OCI-LY3 (cell line): ENCODE results near the gene PRSS33.

Experiments used
- H2AFZ ChIP-seq: fragments of 200-600, 300-600 bp; shearing (Covaris generic); 2 replicates; pipeline ENCODE4 v1.6.0; 2014; ENCODE audit warnings: antibody characterized with exemption, low read depth, low read length
- H3K27ac ChIP-seq: fragments of 200-600, 300-600 bp; sonication (generic); 2 replicates; pipeline ENCODE4 v1.5.1; 2014; ENCODE audit warnings: mild to moderate bottlenecking, low read length, moderate library complexity, mixed read lengths
- H3K27me3 ChIP-seq: fragments of 200-600, 300-600 bp; sonication (generic); 2 replicates; pipeline ENCODE4 v1.6.1; 2014; ENCODE audit warnings: low read depth, low read length, mixed read lengths
- H3K36me3 ChIP-seq: fragments of 200-600, 300-600 bp; sonication (generic); replicated peaks from 2 replicates; pipeline ENCODE3; 2014; ENCODE audit warnings: low read depth, low read length, mixed read lengths
- H3K4me1 ChIP-seq: fragments of 300-600, 200-600 bp; sonication (generic); 2 replicates; pipeline ENCODE4 v1.6.1; 2014; ENCODE audit warnings: low read length, mixed read lengths
- H3K4me2 ChIP-seq: fragments of 200-600, 300-600 bp; sonication (generic); 2 replicates; pipeline ENCODE4 v1.6.1; 2014; ENCODE audit warnings: low read length, mixed read lengths
- H3K4me3 ChIP-seq: fragments of 300-600, 200-600 bp; sonication (generic); 2 replicates; pipeline ENCODE4 v1.5.1; 2014; ENCODE audit warnings: antibody characterized with exemption, mild to moderate bottlenecking, low read length, moderate library complexity
- H3K79me2 ChIP-seq: fragments of 300-600, 200-600 bp; shearing (Covaris generic); 2 replicates; pipeline ENCODE4 v1.6.1; 2014; ENCODE audit warnings: mild to moderate bottlenecking, low read length, mixed read lengths
- H3K9ac ChIP-seq: fragments of 300-600, 200-600 bp; shearing (Covaris generic); 2 replicates; pipeline ENCODE4 v1.6.0; 2014; ENCODE audit warnings: mild to moderate bottlenecking, low read length, moderate library complexity
- H3K9me3 ChIP-seq: fragments of 200-600, 300-600 bp; shearing (Covaris generic); 2 replicates; pipeline ENCODE4 v1.6.1; 2014; ENCODE audit warnings: low read length, mixed read lengths; ENCODE audit not compliant: insufficient read depth
- H4K20me1 ChIP-seq: fragments of 200-600, 300-600 bp; sonication (generic); 2 replicates; pipeline ENCODE4 v1.6.1; 2016; ENCODE audit warnings: low read length, mixed read lengths; ENCODE audit not compliant: insufficient read depth
- CTCF ChIP-seq: fragments of 200-600, 300-600 bp; sonication (generic); IDR thresholded peaks from 2 replicates; pipeline ENCODE4 v1.5.1; 2014; ENCODE audit warnings: antibody characterized with exemption, low read length, low read depth
- EZH2phosphoT487 ChIP-seq: fragments of 200-600 bp; shearing (Covaris generic); IDR thresholded peaks from 2 replicates; pipeline ENCODE4 v1.6.1; 2018; ENCODE audit warnings: antibody characterized with exemption, mixed run types, low read depth

The PRSS33 gene

GRCh38 chr16:2736476-2737237 lies 50.7 kb downstream of the PRSS33 start:
- H2AFZ ChIP-seq: no peak overlapping the region
- H3K79me2 ChIP-seq: no peaks in the 10 kb centered on the region
- H3K4me3 ChIP-seq: no peak overlapping the region
- H3K27me3 ChIP-seq: peaks cover 3% of the 10 kb centered on the region; the same call in 1 of the 2 replicates
- no peaks in the 10 kb centered on the region for H4K20me1 ChIP-seq
- TF ChIP-seq CTCF (no peak), EZH2phosphoT487 (no peak)
- H3K9me3 ChIP-seq: no peaks in the 10 kb centered on the region
- H3K9ac ChIP-seq: no peak overlapping the region
- no peaks in the 10 kb centered on the region for H3K36me3 ChIP-seq
- no peak overlapping the region for H3K4me2 ChIP-seq
- H3K27ac ChIP-seq: no peak overlapping the region
- H3K4me1 ChIP-seq: no peaks in the 10 kb centered on the region

GRCh38 chr16:2734844-2735515 lies 52.4 kb downstream of the PRSS33 start:
- TF ChIP-seq EZH2phosphoT487 (no peak), CTCF (no peak)
- Histone ChIP-seq H3K9me3 (no peaks in the 10 kb centered on the region), H3K4me3 (no peak overlapping the region), H2AFZ (no peak overlapping the region), H3K36me3 (no peaks in the 10 kb centered on the region), H3K79me2 (no peaks in the 10 kb centered on the region), H3K4me1 (no peaks in the 10 kb centered on the region), H3K27ac (no peak overlapping the region), H4K20me1 (no peaks in the 10 kb centered on the region), H3K27me3 (peaks cover 6% of the 10 kb centered on the region; the same call in 1 of the 2 replicates), H3K4me2 (no peak overlapping the region), H3K9ac (no peak overlapping the region)
